Measurements from ENCODE around the gene MED4.

The MED4 gene

GRCh38 chr13:48118030-48118429, 23.1 kb upstream of the MED4 start:
- no peaks in the 10 kb centered on the region for H3K36me3 ChIP-seq (ENCODE audit: control insufficient read depth, insufficient read depth, low read length)
- H3K4me1 ChIP-seq (ENCODE audit: control insufficient read depth, insufficient read depth, low read length) = no peaks in the 10 kb centered on the region
- no peak overlapping the region for H3K4me3 ChIP-seq (ENCODE audit: low read depth, low read length)
- H3K9me3 ChIP-seq (ENCODE audit: control insufficient read depth, insufficient read depth, low read length) = no peaks in the 10 kb centered on the region
- H3K9ac ChIP-seq (ENCODE audit: low read depth, low read length) = no peak overlapping the region
- no peaks in the 10 kb centered on the region for H3K27me3 ChIP-seq (ENCODE audit: control insufficient read depth, insufficient read depth, low read length)

- H3K27me3 ChIP-seq (ENCODE audit: control insufficient read depth, insufficient read depth, low read length) = no peaks in the 10 kb centered on the region
- no peak overlapping the region for H3K4me3 ChIP-seq (ENCODE audit: low read depth, low read length)
- no peaks in the 10 kb centered on the region for H3K36me3 ChIP-seq (ENCODE audit: control insufficient read depth, insufficient read depth, low read length)
- H3K9ac ChIP-seq (ENCODE audit: low read depth, low read length) = no peak overlapping the region
- no peaks in the 10 kb centered on the region for H3K4me1 ChIP-seq (ENCODE audit: control insufficient read depth, insufficient read depth, low read length)
- H3K9me3 ChIP-seq (ENCODE audit: control insufficient read depth, insufficient read depth, low read length) = no peaks in the 10 kb centered on the region
These were observed 21.9 kb upstream of the MED4 start for GRCh38 chr13:48116808-48117207.

DNA sequence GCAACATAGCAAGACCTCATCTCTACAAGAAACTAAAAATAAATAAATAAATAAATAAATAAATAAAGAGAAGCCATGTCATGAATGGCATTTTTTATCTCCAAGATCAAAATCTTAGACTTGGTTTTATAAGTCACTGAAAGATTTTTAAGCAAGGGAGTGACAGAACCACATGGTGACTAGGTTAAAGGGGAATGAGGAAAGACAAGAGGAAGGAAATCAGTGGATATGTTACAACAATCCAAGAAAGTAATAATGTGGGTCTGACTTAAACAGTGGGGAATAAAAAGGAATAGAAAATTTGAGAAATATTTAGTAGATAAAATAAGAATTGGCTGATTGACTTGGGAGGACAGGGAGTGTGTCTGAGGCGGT, 18.8 kb upstream of the MED4 start:
- Histone ChIP-seq H3K9me3 (ENCODE audit: control insufficient read depth, insufficient read depth, low read length) (no peaks in the 10 kb centered on the region), H3K4me3 (ENCODE audit: low read depth, low read length) (no peak overlapping the region), H3K4me1 (ENCODE audit: control insufficient read depth, insufficient read depth, low read length) (no peaks in the 10 kb centered on the region), H3K36me3 (ENCODE audit: control insufficient read depth, insufficient read depth, low read length) (no peaks in the 10 kb centered on the region), H3K9ac (ENCODE audit: low read depth, low read length) (no peak overlapping the region), H3K27me3 (ENCODE audit: control insufficient read depth, insufficient read depth, low read length) (no peaks in the 10 kb centered on the region)

GRCh38 chr13:48112896-48113755, 18.2 kb upstream of the MED4 start:
- Histone ChIP-seq H3K4me3 (ENCODE audit: low read depth, low read length) (no peak overlapping the region), H3K4me1 (ENCODE audit: control insufficient read depth, insufficient read depth, low read length) (no peaks in the 10 kb centered on the region), H3K9ac (ENCODE audit: low read depth, low read length) (no peak overlapping the region), H3K9me3 (ENCODE audit: control insufficient read depth, insufficient read depth, low read length) (no peaks in the 10 kb centered on the region), H3K36me3 (ENCODE audit: control insufficient read depth, insufficient read depth, low read length) (no peaks in the 10 kb centered on the region), H3K27me3 (ENCODE audit: control insufficient read depth, insufficient read depth, low read length) (no peaks in the 10 kb centered on the region)

GRCh38 chr13:48110931-48111721, 16.2 kb upstream of the MED4 start:
- Histone ChIP-seq H3K4me3 (ENCODE audit: low read depth, low read length) (no peak overlapping the region), H3K27me3 (ENCODE audit: control insufficient read depth, insufficient read depth, low read length) (no peaks in the 10 kb centered on the region), H3K4me1 (ENCODE audit: control insufficient read depth, insufficient read depth, low read length) (no peaks in the 10 kb centered on the region), H3K9me3 (ENCODE audit: control insufficient read depth, insufficient read depth, low read length) (no peaks in the 10 kb centered on the region), H3K9ac (ENCODE audit: low read depth, low read length) (no peak overlapping the region), H3K36me3 (ENCODE audit: control insufficient read depth, insufficient read depth, low read length) (no peaks in the 10 kb centered on the region)

DNA sequence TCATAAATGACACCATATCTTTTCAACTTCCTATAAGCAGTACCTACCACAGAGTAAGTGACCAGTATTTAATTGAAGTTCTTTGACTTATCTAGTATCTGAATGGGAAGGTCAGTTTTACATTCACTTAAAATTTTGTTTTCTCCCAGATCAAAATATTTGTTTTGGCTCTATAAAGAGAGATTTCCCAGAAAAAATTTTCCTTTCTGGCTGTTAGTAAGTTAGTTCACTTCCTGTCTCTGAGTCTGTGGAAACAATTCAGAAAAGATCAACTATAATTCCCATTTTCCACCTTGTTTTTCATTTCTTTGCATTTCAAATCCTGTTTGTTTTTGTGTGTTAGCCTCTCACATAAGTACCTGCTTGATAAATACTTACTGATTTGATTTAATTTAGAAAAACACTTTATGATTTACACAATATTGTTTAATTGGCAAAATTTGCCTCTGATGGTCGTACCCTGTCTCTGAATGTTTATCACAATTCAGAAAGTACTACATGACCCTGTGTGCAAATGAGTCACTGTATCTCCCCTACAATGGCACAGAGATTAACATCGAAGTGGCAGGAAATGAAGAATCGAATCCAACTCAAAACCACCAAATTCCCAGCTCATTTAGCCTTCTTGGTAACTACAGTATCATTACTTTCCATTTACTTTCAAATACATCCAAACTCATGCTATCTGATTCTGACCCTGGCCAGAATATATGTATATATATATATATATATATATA, 15.4 kb upstream of the MED4 start:
- Histone ChIP-seq H3K9ac (ENCODE audit: low read depth, low read length) (no peak overlapping the region), H3K27me3 (ENCODE audit: control insufficient read depth, insufficient read depth, low read length) (no peaks in the 10 kb centered on the region), H3K9me3 (ENCODE audit: control insufficient read depth, insufficient read depth, low read length) (no peaks in the 10 kb centered on the region), H3K4me3 (ENCODE audit: low read depth, low read length) (no peak overlapping the region), H3K4me1 (ENCODE audit: control insufficient read depth, insufficient read depth, low read length) (no peaks in the 10 kb centered on the region), H3K36me3 (ENCODE audit: control insufficient read depth, insufficient read depth, low read length) (no peaks in the 10 kb centered on the region)

- Histone ChIP-seq H3K4me1 (ENCODE audit: control insufficient read depth, insufficient read depth, low read length) (no peaks in the 10 kb centered on the region), H3K27me3 (ENCODE audit: control insufficient read depth, insufficient read depth, low read length) (no peaks in the 10 kb centered on the region), H3K9ac (ENCODE audit: low read depth, low read length) (no peak overlapping the region), H3K9me3 (ENCODE audit: control insufficient read depth, insufficient read depth, low read length) (no peaks in the 10 kb centered on the region), H3K4me3 (ENCODE audit: low read depth, low read length) (no peak overlapping the region), H3K36me3 (ENCODE audit: control insufficient read depth, insufficient read depth, low read length) (no peaks in the 10 kb centered on the region)
These were observed 13.2 kb upstream of the MED4 start for GRCh38 chr13:48108106-48108505.

DNA sequence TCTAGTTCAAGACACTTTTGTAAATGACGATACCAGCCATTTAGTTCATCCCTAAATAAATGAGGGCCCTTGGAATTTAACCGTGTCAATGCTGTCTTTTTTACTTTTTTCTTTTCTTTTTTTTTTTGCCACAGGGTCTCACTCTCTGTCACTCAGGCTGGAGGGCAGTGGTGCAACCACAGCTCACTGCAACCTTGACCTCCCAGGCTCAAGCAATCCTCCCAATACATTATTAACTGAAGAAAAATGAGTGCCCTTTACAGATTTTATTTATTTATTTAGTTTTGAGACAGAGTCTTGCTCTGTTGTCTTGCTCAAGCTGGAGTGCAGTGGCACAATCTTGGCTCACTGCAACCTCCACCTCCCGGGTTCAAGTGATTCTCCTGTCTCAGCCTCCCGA, 2.9 kb upstream of the MED4 start:
- no peak overlapping the region for H3K4me3 ChIP-seq (ENCODE audit: low read depth, low read length)
- H3K36me3 ChIP-seq (ENCODE audit: control insufficient read depth, insufficient read depth, low read length) = no peaks in the 10 kb centered on the region
- H3K4me1 ChIP-seq (ENCODE audit: control insufficient read depth, insufficient read depth, low read length) = peaks cover 11% of the 10 kb centered on the region
- no peak overlapping the region for H3K9ac ChIP-seq (ENCODE audit: low read depth, low read length)
- no peaks in the 10 kb centered on the region for H3K27me3 ChIP-seq (ENCODE audit: control insufficient read depth, insufficient read depth, low read length)
- no peaks in the 10 kb centered on the region for H3K9me3 ChIP-seq (ENCODE audit: control insufficient read depth, insufficient read depth, low read length)

DNA sequence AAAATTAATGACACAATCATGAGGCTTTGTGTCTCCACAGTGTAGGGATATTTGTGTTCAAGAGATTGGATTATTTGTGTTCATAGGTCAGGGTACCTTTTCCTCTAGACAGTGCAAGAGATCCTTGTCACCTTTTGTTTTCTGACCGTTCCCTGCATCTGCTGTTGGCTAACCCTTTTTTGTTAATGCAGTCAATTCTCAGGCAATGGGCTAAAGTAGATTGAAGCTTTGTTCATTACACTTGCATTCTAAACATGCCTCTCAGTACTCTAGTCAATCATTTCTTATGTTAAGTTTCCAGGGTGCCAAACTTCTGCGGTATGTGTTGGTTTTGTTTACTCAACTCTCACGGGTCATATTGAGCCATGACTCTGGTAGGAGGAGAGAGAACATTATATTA, 1.8 kb upstream of the MED4 start:
- H3K9ac ChIP-seq (ENCODE audit: low read depth, low read length) = no peak overlapping the region
- H3K4me1 ChIP-seq (ENCODE audit: control insufficient read depth, insufficient read depth, low read length) = peaks cover 11% of the 10 kb centered on the region
- no peak overlapping the region for H3K4me3 ChIP-seq (ENCODE audit: low read depth, low read length)

DNA sequence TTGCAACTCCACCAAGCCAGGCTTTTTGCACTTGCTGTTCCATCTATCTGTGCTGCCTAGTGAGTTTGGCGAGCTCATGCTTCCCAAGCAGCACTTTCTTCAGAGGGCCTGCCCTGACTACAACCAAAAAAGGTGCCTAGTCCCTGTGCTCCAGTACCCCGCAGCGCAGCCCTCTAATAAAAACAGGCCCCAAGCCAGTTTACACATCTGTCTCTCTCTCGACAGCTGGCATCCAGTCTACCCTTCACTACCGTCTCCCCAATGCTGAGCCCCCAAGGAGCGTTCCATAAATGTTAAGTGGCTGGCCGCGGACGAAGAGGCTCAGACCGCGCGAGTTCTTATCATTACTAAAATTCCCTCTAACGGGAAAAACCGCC, 512 bp downstream of the MED4 start:
- no peaks in the 10 kb centered on the region for H3K27me3 ChIP-seq (ENCODE audit: control insufficient read depth, insufficient read depth, low read length)
- no peaks in the 10 kb centered on the region for H3K9me3 ChIP-seq (ENCODE audit: control insufficient read depth, insufficient read depth, low read length)
- no peaks in the 10 kb centered on the region for H3K36me3 ChIP-seq (ENCODE audit: control insufficient read depth, insufficient read depth, low read length)
- H3K4me1 ChIP-seq (ENCODE audit: control insufficient read depth, insufficient read depth, low read length) = peaks cover 11% of the 10 kb centered on the region
- peak overlapping the region; percentile 92 for H3K9ac ChIP-seq (ENCODE audit: low read depth, low read length)
- peak overlapping the region; percentile 91 for H3K4me3 ChIP-seq (ENCODE audit: low read depth, low read length)

More for the DNA sequence above, 1.8 kb upstream of the MED4 start:
- no peaks in the 10 kb centered on the region for H3K36me3 ChIP-seq (ENCODE audit: control insufficient read depth, insufficient read depth, low read length)
- no peaks in the 10 kb centered on the region for H3K27me3 ChIP-seq (ENCODE audit: control insufficient read depth, insufficient read depth, low read length)
- H3K9me3 ChIP-seq (ENCODE audit: control insufficient read depth, insufficient read depth, low read length) = no peaks in the 10 kb centered on the region

DNA sequence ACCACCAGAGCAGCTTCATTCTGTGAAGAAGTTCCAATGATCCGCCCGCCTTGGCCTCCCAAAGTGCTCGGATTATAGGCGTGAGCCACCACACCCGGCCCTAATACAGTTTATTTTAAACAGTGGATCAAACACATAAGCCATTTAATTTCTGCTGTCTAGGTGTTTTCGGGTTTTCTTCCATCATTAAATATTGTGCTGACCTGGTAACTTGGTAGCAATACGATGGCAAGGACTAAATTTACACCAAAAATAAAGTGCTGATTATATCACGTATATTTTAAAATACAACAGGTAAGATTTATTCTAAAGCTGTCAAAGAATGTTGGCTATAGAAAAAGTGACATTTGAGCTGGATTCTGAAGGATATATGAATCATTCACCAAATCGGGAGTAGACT, 1.3 kb downstream of the MED4 start:
- no peaks in the 10 kb centered on the region for H3K36me3 ChIP-seq (ENCODE audit: control insufficient read depth, insufficient read depth, low read length)
- peak overlapping the region; percentile 92 for H3K9ac ChIP-seq (ENCODE audit: low read depth, low read length)
- H3K4me3 ChIP-seq (ENCODE audit: low read depth, low read length) = peak overlapping the region; percentile 91
- H3K4me1 ChIP-seq (ENCODE audit: control insufficient read depth, insufficient read depth, low read length) = peaks cover 11% of the 10 kb centered on the region
- no peaks in the 10 kb centered on the region for H3K27me3 ChIP-seq (ENCODE audit: control insufficient read depth, insufficient read depth, low read length)
- no peaks in the 10 kb centered on the region for H3K9me3 ChIP-seq (ENCODE audit: control insufficient read depth, insufficient read depth, low read length)
